ENCODE results near the gene CNTNAP2.

DNA sequence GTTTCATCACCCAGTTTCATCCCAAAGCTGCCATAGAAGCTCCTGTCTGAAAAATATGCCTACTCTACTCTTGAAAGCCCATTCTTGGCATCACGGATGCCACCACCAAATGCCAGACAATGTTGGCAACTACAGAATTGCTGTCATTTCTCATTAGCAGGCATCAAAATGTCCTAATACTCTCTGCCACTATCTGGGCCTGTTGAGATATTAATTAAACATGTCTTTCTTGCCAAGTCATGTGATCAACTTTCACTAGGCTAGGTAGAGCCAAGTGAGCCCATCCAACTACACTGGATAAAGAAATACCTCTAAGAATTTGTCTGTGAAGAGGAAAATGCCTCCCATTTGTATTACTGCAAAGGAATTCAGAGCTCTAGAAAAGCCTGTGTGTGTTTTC is 1380.6 kb downstream of the CNTNAP2 start:
- TF ChIP-seq, protein P1, sequence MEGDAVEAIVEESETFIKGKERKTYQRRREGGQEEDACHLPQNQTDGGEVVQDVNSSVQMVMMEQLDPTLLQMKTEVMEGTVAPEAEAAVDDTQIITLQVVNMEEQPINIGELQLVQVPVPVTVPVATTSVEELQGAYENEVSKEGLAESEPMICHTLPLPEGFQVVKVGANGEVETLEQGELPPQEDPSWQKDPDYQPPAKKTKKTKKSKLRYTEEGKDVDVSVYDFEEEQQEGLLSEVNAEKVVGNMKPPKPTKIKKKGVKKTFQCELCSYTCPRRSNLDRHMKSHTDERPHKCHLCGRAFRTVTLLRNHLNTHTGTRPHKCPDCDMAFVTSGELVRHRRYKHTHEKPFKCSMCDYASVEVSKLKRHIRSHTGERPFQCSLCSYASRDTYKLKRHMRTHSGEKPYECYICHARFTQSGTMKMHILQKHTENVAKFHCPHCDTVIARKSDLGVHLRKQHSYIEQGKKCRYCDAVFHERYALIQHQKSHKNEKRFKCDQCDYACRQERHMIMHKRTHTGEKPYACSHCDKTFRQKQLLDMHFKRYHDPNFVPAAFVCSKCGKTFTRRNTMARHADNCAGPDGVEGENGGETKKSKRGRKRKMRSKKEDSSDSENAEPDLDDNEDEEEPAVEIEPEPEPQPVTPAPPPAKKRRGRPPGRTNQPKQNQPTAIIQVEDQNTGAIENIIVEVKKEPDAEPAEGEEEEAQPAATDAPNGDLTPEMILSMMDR (IDR thresholded peaks at IDR 0.05), result no peak
- TF ChIP-seq POLR2A (IDR thresholded peaks at IDR 0.05), result no peak
- TF ChIP-seq POLR2AphosphoS5 (IDR thresholded peaks at IDR 0.05), result no peak
- no peak for TF ChIP-seq EP300 (IDR thresholded peaks at IDR 0.05)

Data from stomach (tissue), 4 donors.